Left renal pelvis (tissue), 4 donors: ENCODE results near the gene C12orf56. TPM values are rescaled to one million over a fixed set of nuclear protein-coding genes. Genes with fewer than 3 reads are reported as not detected.
A peak's percentile ranks its signal among the peaks of the same experiment; 100 is the strongest.
"Not testable (repeated sequence)": the region's sequence is repeated elsewhere in the genome, so short reads cannot be mapped to it uniquely, and the experiment has no call there.

Source experiments
- DNase-seq, 4 donors: peaks; one replicate each; pipeline ENCODE4 v3.0.0-alpha.2; 2013; ENCODE audit warnings: low read depth in 4 of 4, low spot score in 3 of 4
- polyA plus RNA-seq, 4 donors: library from polyadenylated mRNA; unstranded; fragments of 120-200 nt; gene quantifications; one replicate each; pipeline ENCODE4 v1.2.1, GENCODE V29; 2013; ENCODE audit not compliant: insufficient read length in 4 of 4

C12orf56 gene
- polyA plus RNA-seq, 4 donors, result 0.20 to 2.0 (median 0.99) TPM

GRCh38 chr12:64319540-64320225, 70.9 kb downstream of the C12orf56 start:
- DNase-seq, result not testable (repeated sequence)

- DNase-seq, result no peak
Measured at GRCh38 chr12:64318605-64319004, 72.0 kb downstream of the C12orf56 start.

GRCh38 chr12:64311877-64312276, 78.7 kb downstream of the C12orf56 start:
- DNase-seq, result no peak

- no peak for DNase-seq
Measured at GRCh38 chr12:64304571-64304970, 86.0 kb downstream of the C12orf56 start.

GRCh38 chr12:64299628-64300027, 90.9 kb downstream of the C12orf56 start:
- no peak for DNase-seq

- no peak for DNase-seq
Measured at GRCh38 chr12:64296301-64296700, 94.3 kb downstream of the C12orf56 start.

- no peak for DNase-seq
Measured at GRCh38 chr12:64293654-64294364, 96.7 kb downstream of the C12orf56 start.

GRCh38 chr12:64293174-64293573, 97.4 kb downstream of the C12orf56 start:
- not testable (repeated sequence) for DNase-seq

GRCh38 chr12:64286521-64286920, 104.0 kb downstream of the C12orf56 start:
- DNase-seq, result no peak

- DNase-seq, result no peak
Measured at GRCh38 chr12:64284256-64284655, 106.3 kb downstream of the C12orf56 start.

- DNase-seq, result no peak
Measured at GRCh38 chr12:64278421-64278820, 112.1 kb downstream of the C12orf56 start.

GRCh38 chr12:64273527-64274403, 116.8 kb downstream of the C12orf56 start:
- no peak for DNase-seq

GRCh38 chr12:64270411-64270810, 120.1 kb downstream of the C12orf56 start:
- no peak for DNase-seq

GRCh38 chr12:64269161-64269560, 121.4 kb downstream of the C12orf56 start:
- no peak for DNase-seq

- no peak for DNase-seq
Measured at GRCh38 chr12:64268409-64268808, 122.1 kb downstream of the C12orf56 start.

GRCh38 chr12:64265839-64266238, 124.7 kb downstream of the C12orf56 start:
- no peak for DNase-seq

- no peak for DNase-seq
Measured at GRCh38 chr12:64261813-64262212, 128.7 kb downstream of the C12orf56 start.

- DNase-seq, result no peak
Measured at GRCh38 chr12:64258576-64258975, 132.0 kb downstream of the C12orf56 start.

GRCh38 chr12:64256166-64256800, 134.3 kb downstream of the C12orf56 start:
- DNase-seq, result peak; percentile 18 to 47 (median 37)

GRCh38 chr12:64255249-64255648, 135.3 kb downstream of the C12orf56 start:
- no peak for DNase-seq

GRCh38 chr12:64253356-64253755, 137.2 kb downstream of the C12orf56 start:
- DNase-seq, result no peak
